Measurements from ENCODE around the gene HAUS1.
A peak's percentile ranks its signal among the peaks of the same experiment; 100 is the strongest.
"Not testable (repeated sequence)": the region's sequence is repeated elsewhere in the genome, so short reads cannot be mapped to it uniquely, and the experiment has no call there.

HAUS1 gene

GRCh38 chr18:46160050-46160798, 56.0 kb downstream of the HAUS1 start:
- DNase-seq: no peak

GRCh38 chr18:46160840-46161239, 56.7 kb downstream of the HAUS1 start:
- not testable (repeated sequence) for DNase-seq

- no peak for DNase-seq
Observed at GRCh38 chr18:46161703-46162396, 57.7 kb downstream of the HAUS1 start.

- no peak for DNase-seq
Observed at GRCh38 chr18:46163091-46163490, 58.9 kb downstream of the HAUS1 start.

- DNase-seq: no peak
Observed at GRCh38 chr18:46163941-46164499, 59.8 kb downstream of the HAUS1 start.

- not testable (repeated sequence) for DNase-seq
Observed at GRCh38 chr18:46164502-46164901, 60.3 kb downstream of the HAUS1 start.

- no peak for DNase-seq
Observed at GRCh38 chr18:46164920-46165319, 60.7 kb downstream of the HAUS1 start.

- DNase-seq: no peak
Observed at GRCh38 chr18:46166261-46166970, 62.2 kb downstream of the HAUS1 start.

- no peak for DNase-seq
Observed at GRCh38 chr18:46167971-46168370, 63.8 kb downstream of the HAUS1 start.

GRCh38 chr18:46169464-46169941, 65.3 kb downstream of the HAUS1 start:
- no peak for DNase-seq

- DNase-seq: no peak
Observed at GRCh38 chr18:46171331-46171730, 67.1 kb downstream of the HAUS1 start.

GRCh38 chr18:46173393-46174341, 69.5 kb downstream of the HAUS1 start:
- DNase-seq: peak; percentile 92 to 93

GRCh38 chr18:46174342-46175041, 70.3 kb downstream of the HAUS1 start:
- peak; percentile 38 to 50 for DNase-seq

GRCh38 chr18:46176001-46176400, 71.8 kb downstream of the HAUS1 start:
- DNase-seq: no peak

Measured in stimulated activated CD4-positive, alpha-beta T cell treated with anti-CD3 and anti-CD28 coated beads, Interleukin-2, amount 100 ng/mL, for 48 hours (primary cell).